Colonic mucosa (tissue), 4 donors: ENCODE results near the gene RACK1. TPM values are rescaled to one million over a fixed set of nuclear protein-coding genes. Genes with fewer than 3 reads are reported as not detected.

ENCODE experiments used
- DNase-seq: peaks from one replicate; pipeline ENCODE4 v3.0.0-alpha.2; 2020
- H3K27ac ChIP-seq: fragments of 200-600 bp; one replicate; pipeline ENCODE4 v1.8.0; 2021
- H3K27me3 ChIP-seq: fragments of 200-600 bp; one replicate; pipeline ENCODE4 v1.8.0; 2021
- H3K36me3 ChIP-seq: fragments of 200-600 bp; one replicate; pipeline ENCODE4 v1.8.0; 2021
- H3K4me1 ChIP-seq: fragments of 200-600 bp; one replicate; pipeline ENCODE4 v1.8.0; 2021; ENCODE audit warnings: mild to moderate bottlenecking
- H3K4me3 ChIP-seq: fragments of 200-600 bp; one replicate; pipeline ENCODE4 v1.8.0; 2021
- H3K9ac ChIP-seq, 2 donors: one replicate each; pipeline ENCODE4 v1.7.0; 2013; ENCODE audit warnings: control low read depth in 2 of 2, low read depth in 2 of 2, low read length in 2 of 2
- H3K9me3 ChIP-seq: fragments of 200-600 bp; one replicate; pipeline ENCODE4 v1.8.0; 2021
- CTCF ChIP-seq: fragments of 200-600 bp; IDR thresholded peaks from one replicate; pipeline ENCODE4 v1.8.0; 2022; ENCODE audit warnings: antibody characterized with exemption, mild to moderate bottlenecking
- intact Hi-C: fragments of 100-400 bp; cut with DNase I; formaldehyde crosslinking; loops from one replicate; pipeline ENCODE4 v1.14.1; 2022
- total RNA-seq, 2 donors: library from RNA; stranded (reverse); fragmentation: NEBNext Ultra II Directional in 1 of 2; extraction: Animal tissue kit (Norgen Biotek cat#: 25700) in 1 of 2; gene quantifications; one replicate each; pipeline ENCODE4 v1.2.1, GENCODE V29; 2021
- donor health status: healthy.
- donor health status: DM: no; HTN: no; CAD: no.
- donor health status: DM: no; HTN: no; CAD: no.

The RACK1 gene
- total RNA-seq, 2 donors from 2014 or later: 1,252 to 1,403 TPM

GRCh38 chr5:181241393-181241975 is 2.2 kb downstream of the RACK1 start:
- Histone ChIP-seq H3K27ac (no peak overlapping the region), H3K27me3 (no peaks in the 10 kb centered on the region), H3K4me3 (no peak overlapping the region), H3K36me3 (peaks cover 37% of the 10 kb centered on the region), H3K9me3 (no peaks in the 10 kb centered on the region), H3K4me1 (peaks cover 9% of the 10 kb centered on the region), H3K9ac (peak overlapping the region; percentile 95 to 100)
- no peak for DNase-seq
- intact Hi-C loops: no loop called here
- TF ChIP-seq CTCF: no peak

GRCh38 chr5:181239062-181239663 is 4.5 kb downstream of the RACK1 start:
- Histone ChIP-seq H3K36me3 (peaks cover 39% of the 10 kb centered on the region), H3K9ac (no peak overlapping the region)
- TF ChIP-seq CTCF: no peak

GRCh38 chr5:181237729-181238385 is 5.8 kb downstream of the RACK1 start:
- no peak overlapping the region for H3K27ac ChIP-seq
- no peaks in the 10 kb centered on the region for H3K9me3 ChIP-seq
- peaks cover 39% of the 10 kb centered on the region for H3K36me3 ChIP-seq
- H3K4me3 ChIP-seq: no peak overlapping the region
- H3K27me3 ChIP-seq: no peaks in the 10 kb centered on the region
- no peak for TF ChIP-seq CTCF
- H3K9ac ChIP-seq: no peak overlapping the region
- intact Hi-C loops: no loop called here
- DNase-seq: no peak
- peaks cover 9% of the 10 kb centered on the region for H3K4me1 ChIP-seq

More at GRCh38 chr5:181239062-181239663, 4.5 kb downstream of the RACK1 start:
- no peak for DNase-seq
- Histone ChIP-seq H3K9me3 (no peaks in the 10 kb centered on the region), H3K4me1 (peaks cover 9% of the 10 kb centered on the region), H3K27ac (no peak overlapping the region), H3K27me3 (no peaks in the 10 kb centered on the region), H3K4me3 (no peak overlapping the region)
- intact Hi-C loops: no loop called here

- Histone ChIP-seq H3K36me3 (peaks cover 39% of the 10 kb centered on the region), H3K9ac (no peak overlapping the region), H3K27ac (no peak overlapping the region), H3K27me3 (no peaks in the 10 kb centered on the region), H3K4me1 (peaks cover 9% of the 10 kb centered on the region), H3K9me3 (no peaks in the 10 kb centered on the region), H3K4me3 (no peak overlapping the region)
- no peak for DNase-seq
- intact Hi-C loops: no loop called here
- no peak for TF ChIP-seq CTCF
Measured at GRCh38 chr5:181236954-181237641, 6.6 kb downstream of the RACK1 start.

GRCh38 chr5:181236471-181236870 is 7.2 kb downstream of the RACK1 start:
- peaks cover 37% of the 10 kb centered on the region for H3K36me3 ChIP-seq
- DNase-seq: no peak
- H3K4me3 ChIP-seq: no peak overlapping the region
- no peaks in the 10 kb centered on the region for H3K27me3 ChIP-seq
- no peaks in the 10 kb centered on the region for H3K9me3 ChIP-seq
- intact Hi-C loops: no loop called here
- TF ChIP-seq CTCF: no peak
- H3K27ac ChIP-seq: no peak overlapping the region
- no peak overlapping the region for H3K9ac ChIP-seq
- H3K4me1 ChIP-seq: peaks cover 4% of the 10 kb centered on the region
